8988T (cell line): Measurements from ENCODE around the gene BMP7.
"Not testable (repeated sequence)": the region's sequence is repeated elsewhere in the genome, so short reads cannot be mapped to it uniquely, and the experiment has no call there.

Experiments
- DNase-seq: peaks from one replicate; pipeline ENCODE4 v3.0.0; 2011

The BMP7 gene

DNA sequence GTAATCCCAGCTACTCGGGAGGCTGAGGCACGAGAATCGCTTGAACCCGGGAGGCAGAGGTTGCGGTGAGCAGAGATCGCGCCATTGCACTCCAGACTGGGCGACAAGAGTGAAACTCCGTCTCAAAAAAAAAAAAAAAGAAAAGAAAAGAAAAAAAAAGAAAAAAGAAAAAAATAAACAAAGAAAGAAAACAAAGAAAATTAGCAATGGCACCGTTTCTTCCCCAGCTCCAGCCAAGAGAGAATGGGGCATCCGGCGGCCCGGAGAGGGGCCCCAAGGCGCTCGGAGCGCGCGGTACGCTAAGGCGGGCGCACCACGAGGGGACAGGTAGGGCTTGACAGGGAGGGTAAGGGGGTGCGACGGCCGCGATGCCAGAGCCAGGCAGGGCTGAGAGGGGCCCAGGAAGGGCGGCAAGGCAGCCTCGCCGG lies 1.5 kb downstream of the BMP7 start:
- DNase-seq, result not testable (repeated sequence)

- DNase-seq, result peak; percentile 60
Measured at GRCh38 chr20:57263801-57264792, 2.3 kb downstream of the BMP7 start.

DNA sequence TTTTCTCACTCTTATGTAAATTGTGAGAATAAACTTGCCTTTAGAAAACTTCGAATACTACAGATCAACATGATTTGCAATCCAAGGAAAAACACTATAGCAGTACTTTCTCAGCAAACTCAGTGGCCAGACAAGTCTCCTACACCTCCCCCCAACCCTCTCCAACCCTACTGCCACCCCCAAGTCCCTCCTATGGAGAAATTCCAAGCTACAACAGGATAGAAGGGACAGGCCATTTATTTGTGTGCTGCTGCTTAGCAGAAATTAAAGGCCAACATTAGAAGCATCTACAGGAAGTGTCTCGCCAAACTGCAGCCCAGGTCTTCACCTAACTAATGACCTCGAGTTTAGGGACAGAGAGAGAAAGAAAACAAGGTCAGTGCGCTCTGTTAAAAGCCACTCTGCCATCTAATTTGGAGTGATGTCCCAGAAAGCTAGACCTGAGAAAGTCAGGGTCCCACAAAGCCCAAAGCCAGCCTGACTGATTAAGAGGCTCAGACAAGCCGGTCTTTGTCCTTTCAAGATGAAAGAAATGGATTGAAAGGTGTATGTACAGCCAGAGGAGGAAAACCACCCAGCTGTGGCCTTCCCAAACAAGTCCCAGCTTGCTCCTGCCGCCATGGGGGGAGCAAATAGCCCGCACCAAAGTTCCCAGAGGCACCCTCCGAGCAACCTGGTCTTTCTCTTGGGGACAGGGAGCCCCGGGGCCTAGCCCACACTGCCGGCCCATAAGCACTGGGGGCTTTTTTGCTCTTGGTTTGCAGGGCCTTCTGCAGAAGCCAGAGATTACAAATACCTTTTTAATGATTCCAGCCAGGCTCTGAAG lies 3.4 kb downstream of the BMP7 start:
- peak; percentile 34 for DNase-seq

GRCh38 chr20:57262301-57262700 lies 4.1 kb downstream of the BMP7 start:
- no peak for DNase-seq

DNA sequence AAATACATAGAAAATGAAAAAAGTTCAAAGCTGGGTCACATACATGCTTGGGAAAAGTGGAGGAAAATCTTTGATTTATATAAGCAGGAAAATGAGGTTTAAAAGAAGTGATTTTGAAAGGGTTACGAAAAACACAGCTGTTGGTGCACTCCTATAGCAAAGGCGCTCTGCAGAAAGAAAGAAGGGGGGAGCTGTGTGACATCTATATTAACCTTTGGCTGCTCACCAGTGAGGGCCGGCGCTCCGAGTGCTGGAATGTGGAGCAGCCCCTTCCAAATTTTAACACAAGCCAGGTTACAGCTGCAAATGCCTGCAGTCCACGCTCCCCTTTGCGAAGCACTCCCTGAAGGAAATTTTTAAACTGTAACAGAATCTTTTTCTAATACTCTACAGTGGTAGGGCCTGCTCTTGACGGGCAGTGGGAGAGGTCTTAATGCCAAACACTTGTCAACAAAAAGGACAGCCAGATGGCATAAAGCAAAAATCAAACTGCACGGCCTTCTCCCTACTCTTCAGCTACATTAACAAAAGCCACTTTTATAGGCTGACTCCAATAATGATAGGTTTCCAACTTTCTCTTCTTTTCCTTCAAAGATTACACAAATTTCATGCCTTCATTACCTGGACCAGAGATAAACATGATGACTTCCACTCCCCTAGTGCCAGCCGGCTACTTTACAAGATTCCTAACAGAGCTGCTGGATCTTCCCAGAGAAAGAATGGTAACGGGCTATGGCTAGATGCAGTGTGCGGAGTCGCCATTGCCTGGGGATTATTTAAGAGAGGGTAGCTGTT lies 4.8 kb downstream of the BMP7 start:
- no peak for DNase-seq

DNA sequence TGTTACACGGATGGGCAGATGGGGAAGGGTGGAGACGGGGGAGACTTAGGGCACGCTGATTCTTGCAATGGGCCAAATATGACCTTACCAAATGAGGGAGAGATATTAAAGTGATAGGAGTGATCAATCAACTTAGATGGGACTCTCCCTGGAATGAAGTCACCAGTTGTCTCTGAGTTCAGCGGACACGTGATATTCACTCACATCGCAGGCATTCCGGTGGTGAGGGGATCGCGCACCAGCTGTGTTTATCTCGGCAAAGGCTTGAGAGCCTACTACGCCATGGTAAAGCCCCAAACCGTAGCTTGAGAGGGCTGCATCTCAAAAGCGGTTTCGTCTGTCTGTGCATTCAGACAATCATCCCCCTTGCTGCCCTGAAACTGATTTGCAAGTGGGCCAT lies 5.5 kb downstream of the BMP7 start:
- DNase-seq, result no peak

GRCh38 chr20:57259938-57260921 lies 6.2 kb downstream of the BMP7 start:
- no peak for DNase-seq

DNA sequence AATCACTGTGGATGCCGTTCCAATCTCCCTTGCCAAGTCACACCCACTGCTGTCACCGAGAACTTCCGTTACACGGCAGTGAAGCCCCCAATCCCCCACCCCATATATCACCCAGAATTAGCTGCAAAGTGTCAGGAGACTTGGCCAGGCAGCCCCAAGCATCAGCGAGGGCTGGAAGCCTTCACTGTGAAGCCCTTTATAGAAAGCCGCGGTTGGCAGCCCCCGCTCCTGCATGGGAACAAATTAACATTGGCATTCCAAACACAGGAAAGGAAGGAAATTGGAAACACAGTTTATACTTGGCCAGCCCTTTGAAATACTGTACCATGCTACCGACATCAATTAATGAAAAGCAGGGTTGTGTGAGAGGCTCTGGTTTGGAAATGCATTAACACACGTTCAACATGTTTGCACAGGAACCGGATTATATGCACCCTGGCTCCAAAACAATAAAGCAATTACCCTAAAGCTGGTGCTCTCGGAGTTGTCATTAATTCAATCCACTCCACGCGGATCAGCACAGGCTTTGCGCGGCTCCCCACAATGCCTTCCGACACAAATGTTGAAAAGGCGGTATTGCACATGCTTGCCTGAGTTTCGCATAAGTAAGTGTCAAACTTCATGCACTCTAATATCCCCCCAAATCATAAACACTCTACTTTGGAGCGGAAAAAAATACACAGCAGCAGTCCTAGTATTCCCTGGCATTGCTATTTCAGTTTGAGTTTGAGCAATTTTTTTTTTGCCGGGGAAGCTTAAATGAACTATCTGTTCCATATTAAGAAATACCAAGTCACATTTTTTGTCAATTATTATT lies 7.1 kb downstream of the BMP7 start:
- no peak for DNase-seq

DNA sequence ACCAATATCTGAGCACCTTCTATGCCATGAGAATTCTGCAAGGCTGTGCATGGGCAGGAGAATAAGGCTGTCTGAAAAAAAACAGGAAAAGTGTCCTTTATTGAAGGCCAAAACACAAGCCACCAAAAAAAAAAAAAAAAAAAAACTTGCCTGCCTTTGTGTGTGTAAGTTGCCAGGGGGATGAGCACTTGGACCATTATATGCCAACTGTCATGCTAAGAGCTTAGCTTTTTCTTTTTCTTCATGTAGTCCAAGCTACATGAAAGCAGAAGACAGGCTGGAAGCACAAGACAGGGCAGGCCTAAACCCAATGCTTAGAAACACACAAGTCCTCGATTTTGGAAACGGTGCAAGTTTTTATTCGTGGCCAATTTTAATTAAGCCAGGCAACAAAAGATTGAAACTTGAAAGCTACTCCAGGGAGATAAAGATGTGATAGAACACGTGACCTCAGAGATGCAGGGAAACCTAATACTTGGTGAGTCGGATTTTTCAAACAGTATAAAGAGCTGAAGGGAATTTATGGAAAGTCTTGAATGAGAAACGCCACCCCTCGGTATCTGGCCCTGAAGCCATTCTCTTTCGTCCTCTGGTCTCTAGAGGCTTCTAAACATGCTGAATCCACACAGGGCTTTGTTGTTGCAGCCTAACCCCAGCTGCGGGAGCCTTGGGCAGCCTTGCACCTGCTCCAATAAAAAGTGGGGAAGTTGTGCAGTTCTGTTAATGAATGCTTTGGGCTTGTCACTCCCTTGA lies 8.6 kb downstream of the BMP7 start:
- DNase-seq, result no peak

DNA sequence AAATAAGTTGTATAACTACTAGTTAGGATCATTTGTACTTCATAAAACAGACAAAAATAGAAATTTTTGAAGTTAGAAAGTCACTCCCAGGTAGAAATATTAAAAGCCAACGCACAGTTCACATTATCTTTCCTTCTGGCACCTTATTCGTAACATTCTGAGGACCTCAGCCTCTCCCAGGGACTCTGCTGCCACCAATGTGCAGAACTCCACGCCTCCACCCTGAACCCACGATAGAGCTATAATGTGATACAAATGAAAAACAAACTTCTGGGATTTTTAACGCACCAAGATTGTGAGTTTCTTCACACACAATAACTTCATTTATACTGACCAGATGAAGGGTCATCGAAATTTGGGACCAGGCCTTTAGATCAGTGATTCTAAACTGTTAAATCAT lies 9.5 kb downstream of the BMP7 start:
- no peak for DNase-seq

- DNase-seq, result no peak
Measured at GRCh38 chr20:57256205-57256604, 10.2 kb downstream of the BMP7 start.

DNA sequence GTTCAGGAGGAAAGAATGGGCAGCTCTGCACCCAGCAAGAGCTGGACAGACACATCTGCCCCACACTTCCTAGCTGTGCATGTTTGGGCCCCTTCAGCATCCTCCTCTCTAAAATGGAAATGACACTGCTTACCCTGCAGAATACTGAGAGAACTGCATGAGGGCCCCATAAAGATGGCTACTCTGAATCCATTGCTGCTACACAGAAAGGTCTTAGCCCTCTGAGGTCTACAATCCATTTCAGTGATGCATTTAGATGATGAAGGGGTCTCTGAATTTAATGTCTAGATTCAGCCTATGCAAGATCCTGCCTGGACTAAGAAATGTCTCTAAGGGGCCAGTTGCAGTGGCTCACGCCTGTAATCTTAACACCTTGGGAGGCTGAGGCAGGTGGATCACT lies 11.3 kb downstream of the BMP7 start:
- DNase-seq, result no peak

GRCh38 chr20:57252559-57253162 lies 13.8 kb downstream of the BMP7 start:
- DNase-seq, result no peak

GRCh38 chr20:57251949-57252348 lies 14.5 kb downstream of the BMP7 start:
- no peak for DNase-seq

DNA sequence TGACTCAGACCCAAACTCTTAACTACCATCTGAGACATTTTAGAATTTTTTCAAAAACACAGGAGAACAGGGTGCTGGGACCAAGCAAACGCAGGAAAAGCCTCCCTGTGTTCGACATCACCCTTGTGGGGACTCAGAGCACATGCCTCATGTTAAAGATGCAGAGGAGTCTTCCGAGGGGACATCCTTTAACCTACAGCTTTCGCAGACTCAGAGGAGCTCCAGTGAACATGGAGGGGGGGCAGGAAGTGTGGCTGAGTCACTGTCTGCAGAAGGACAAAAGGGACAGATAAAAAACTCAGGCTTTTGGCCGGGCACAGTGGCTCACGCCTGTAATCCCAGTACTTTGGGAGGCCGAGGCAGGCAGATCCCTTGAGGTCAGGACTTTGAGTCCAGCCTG lies 15.1 kb downstream of the BMP7 start:
- DNase-seq, result no peak

- no peak for DNase-seq
Measured at GRCh38 chr20:57250607-57251343, 15.7 kb downstream of the BMP7 start.

DNA sequence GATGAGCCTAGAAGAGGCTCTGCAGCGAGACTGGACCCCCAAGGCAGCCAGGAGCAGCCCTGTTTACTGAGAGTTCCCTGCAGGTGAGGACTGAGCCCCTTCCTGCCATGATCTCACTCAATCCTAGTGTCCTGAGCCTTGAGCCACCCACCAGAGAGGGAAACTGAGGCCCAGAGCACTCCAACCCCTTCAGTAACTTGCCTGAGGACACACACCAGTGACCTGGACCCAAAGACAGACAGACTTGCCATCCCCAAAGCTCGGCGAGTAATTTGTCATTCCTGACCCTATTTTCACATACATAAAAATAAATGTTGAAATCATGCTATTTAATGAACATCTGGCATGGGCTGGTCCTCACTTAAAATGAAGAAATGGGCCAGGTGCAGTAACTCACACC lies 16.7 kb downstream of the BMP7 start:
- DNase-seq, result no peak

GRCh38 chr20:57249073-57249472 lies 17.4 kb downstream of the BMP7 start:
- no peak for DNase-seq
